Mammary epithelial cell (primary cell): ENCODE measurements around the gene CBFA2T3.

Experiments
- CTCF ChIP-seq, 2 donors: IDR thresholded peaks in 1 of 2; conservative IDR thresholded peaks in 1 of 2; 2 replicates each; pipeline ENCODE4 v1.5.1; 2011 to 2012; ENCODE audit warnings: inconsistent platforms in 2 of 2, low read length in 2 of 2, mild to moderate bottlenecking in 2 of 2, control low read depth in 1 of 2, low read depth in 1 of 2; ENCODE audit not compliant: insufficient read depth in 1 of 2; ENCODE audit errors: extremely low read depth in 1 of 2
- EZH2 ChIP-seq: IDR thresholded peaks from 2 replicates; pipeline ENCODE4 v1.6.1; 2012; ENCODE audit warnings: low read length, inconsistent platforms, borderline replicate concordance

GRCh38 chr16:88838566-88838965 is 138.4 kb downstream of the CBFA2T3 start:
- TF ChIP-seq CTCF (conservative IDR thresholded peaks at IDR 0.05 in 1 of 2, IDR thresholded peaks at IDR 0.05 in 1 of 2; ENCODE audit: extremely low read depth in 1 of 2, insufficient read depth in 1 of 2, low read depth in 1 of 2, low read length in 2 of 2) (no peak), EZH2 (no peak)
